Thyroid gland (tissue), 4 donors: Measurements from ENCODE around the gene VKORC1.

Experiments
- CTCF ChIP-seq, 6 experiments: fragments of 200-600 bp in 3 of 6; fragments of 450-650 bp in 3 of 6; sonication (generic) in 3 of 6; IDR thresholded peaks; one replicate each; pipeline ENCODE4 v1.5.1; 2016 to 2019; ENCODE audit warnings: antibody characterized with exemption in 6 of 6, mild to moderate bottlenecking in 2 of 6, inconsistent platforms in 1 of 6, moderate library complexity in 1 of 6
- POLR2A ChIP-seq, 2 donors: fragments of 450-650 bp; IDR thresholded peaks; one replicate each; pipeline ENCODE4 v1.6.1; 2017; ENCODE audit warnings: antibody characterized with exemption in 2 of 2, mild to moderate bottlenecking in 2 of 2, moderate library complexity in 1 of 2

GRCh38 chr16:31128711-31129567, 34.3 kb upstream of the VKORC1 start:
- TF ChIP-seq CTCF (IDR thresholded peaks at IDR 0.05) (no peak), POLR2A (IDR thresholded peaks at IDR 0.05) (peak in 1 of 2 donors; percentile 26)
